NCI-H2107 treated with DMSO at 0.1 percent for 48 hours (cell line): Measurements from ENCODE around the gene ZNF443.
"Not testable (repeated sequence)": the region's sequence is repeated elsewhere in the genome, so short reads cannot be mapped to it uniquely, and the experiment has no call there.

Experiments used
- DNase-seq: peaks from one replicate; lab custom pipeline; 2025; ENCODE audit not compliant: unreplicated experiment; lab: John Stamatoyannopoulos, UW

ZNF443 gene

GRCh38 chr19:12440541-12441316 is at the start of gene ZNF443:
Gene ZNF443, minus strand, starts transcription at chr19:12441021. Its CDS starts 107 bp downstream, at chr19:12440914.
- peak; percentile 96 for DNase-seq

- not testable (repeated sequence) for DNase-seq
These were observed 45.5 kb upstream of the ZNF443 start for GRCh38 chr19:12486265-12486783.

- no peak for DNase-seq
These were observed 44.8 kb upstream of the ZNF443 start for GRCh38 chr19:12485571-12485970.

- DNase-seq: no peak
These were observed 44.2 kb upstream of the ZNF443 start for GRCh38 chr19:12485052-12485416.

GRCh38 chr19:12484371-12485051 is 43.7 kb upstream of the ZNF443 start, which contains the start of gene ZNF709:
Gene ZNF709, minus strand, starts transcription at chr19:12484816. Its CDS starts 159 bp downstream, at chr19:12484657.
- DNase-seq: peak; percentile 75

GRCh38 chr19:12484011-12484370 is 43.2 kb upstream of the ZNF443 start:
- no peak for DNase-seq

DNA sequence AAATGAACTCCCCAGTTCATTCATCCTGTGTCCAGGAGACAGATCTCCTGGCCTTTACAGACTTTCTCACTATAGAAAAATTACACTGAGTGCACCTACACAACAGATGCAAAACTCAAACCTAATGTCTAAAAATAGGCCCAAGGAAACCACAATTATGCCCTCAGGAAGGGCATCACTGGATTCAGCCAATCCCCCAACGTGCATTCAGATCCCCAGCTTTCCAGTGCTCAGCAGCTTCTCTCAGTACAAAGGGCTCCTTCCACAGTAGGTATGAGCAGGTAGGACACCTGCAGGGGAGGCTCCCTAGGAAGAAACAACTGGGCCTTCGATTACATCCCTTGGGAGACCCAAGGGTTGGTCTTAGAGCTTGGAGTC is 41.7 kb upstream of the ZNF443 start:
- no peak for DNase-seq

DNA sequence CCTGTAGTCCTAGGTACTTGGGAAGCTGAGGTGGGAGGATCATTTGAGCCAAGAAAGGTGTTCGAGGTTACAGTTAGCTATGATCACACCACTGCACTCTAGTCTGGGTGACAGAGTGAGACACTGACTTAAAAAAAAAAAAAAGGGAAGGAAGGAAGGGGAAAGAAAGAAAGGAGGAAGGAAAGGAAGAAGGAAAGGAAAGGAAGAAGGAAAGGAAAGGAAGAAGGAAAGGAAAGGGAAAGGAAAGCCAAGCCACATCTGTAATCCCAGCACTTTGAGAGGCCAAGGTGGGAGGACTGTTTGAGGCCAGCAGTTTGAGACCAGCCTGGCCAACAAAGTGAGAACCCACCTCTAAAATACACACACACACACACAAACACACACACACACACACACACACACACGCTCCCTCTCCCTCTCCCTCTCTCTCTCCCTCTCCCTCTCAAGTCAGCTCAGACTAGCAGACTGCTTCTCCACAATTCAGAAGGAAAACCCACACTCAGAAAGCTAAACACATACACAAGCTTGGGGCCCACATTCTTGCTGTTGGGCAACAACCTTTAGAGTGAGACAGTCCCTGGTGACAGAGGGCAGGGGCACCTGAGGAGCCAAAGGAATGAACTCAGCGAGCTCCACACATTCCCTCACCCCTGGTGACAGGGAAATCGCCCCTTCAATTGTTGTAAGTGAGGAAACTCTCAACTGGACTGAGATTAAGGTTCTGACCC is 41.1 kb upstream of the ZNF443 start:
- DNase-seq: no peak

- DNase-seq: no peak
These were observed 37.6 kb upstream of the ZNF443 start for GRCh38 chr19:12478234-12478941.

- not testable (repeated sequence) for DNase-seq
These were observed 26.8 kb upstream of the ZNF443 start for GRCh38 chr19:12467651-12468050.

DNA sequence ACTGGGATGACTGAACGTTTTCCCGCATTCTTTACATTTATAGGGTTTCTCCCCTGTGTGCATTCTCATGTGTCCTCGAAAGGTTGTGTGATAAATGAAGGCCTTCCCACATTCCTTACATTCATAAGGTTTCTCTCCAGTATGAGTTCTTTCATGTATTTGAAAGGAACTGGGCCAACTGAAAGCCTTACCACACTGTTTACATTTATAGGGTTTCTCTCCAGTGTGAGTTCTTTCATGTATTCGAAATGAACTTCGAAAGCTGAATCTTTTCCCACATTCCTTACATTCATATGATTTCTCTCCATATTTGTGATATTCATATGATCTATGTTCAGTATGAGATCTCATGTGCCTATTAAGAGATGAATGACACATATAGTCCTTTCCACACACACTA is 24.4 kb upstream of the ZNF443 start:
- DNase-seq: no peak

GRCh38 chr19:12464769-12465168 is 23.9 kb upstream of the ZNF443 start:
- no peak for DNase-seq

GRCh38 chr19:12464139-12464538 is 23.3 kb upstream of the ZNF443 start:
- DNase-seq: not testable (repeated sequence)

GRCh38 chr19:12453495-12453894 is 12.7 kb upstream of the ZNF443 start:
- no peak for DNase-seq

GRCh38 chr19:12450844-12451243 is 10.0 kb upstream of the ZNF443 start:
- DNase-seq: no peak

GRCh38 chr19:12448808-12449207 is 8.0 kb upstream of the ZNF443 start:
- DNase-seq: no peak

GRCh38 chr19:12439686-12440540 is 908 bp downstream of the ZNF443 start:
- not testable (repeated sequence) for DNase-seq

GRCh38 chr19:12430726-12431299 is 10.0 kb downstream of the ZNF443 start:
- DNase-seq: not testable (repeated sequence)

DNA sequence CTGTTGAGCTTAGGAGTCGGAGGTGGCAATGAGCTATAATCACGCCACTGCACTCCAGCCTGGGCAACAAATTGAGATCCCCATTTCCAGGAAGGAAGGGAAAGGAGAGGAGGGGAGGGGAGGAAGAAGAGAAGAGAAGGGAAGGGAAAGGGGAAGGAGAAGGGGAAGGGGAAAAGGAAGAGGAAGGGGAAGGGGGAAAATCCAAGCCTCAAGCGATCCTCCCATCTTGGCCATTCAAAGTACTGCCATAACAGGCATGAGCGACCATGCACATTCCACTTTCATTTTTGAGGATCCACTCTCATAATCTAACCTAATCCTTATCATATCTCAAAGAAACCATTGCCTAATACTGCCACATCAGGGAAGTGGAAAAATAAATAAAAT is 14.9 kb downstream of the ZNF443 start:
- no peak for DNase-seq
